Prostate gland (tissue), 2 donors: Measurements from ENCODE around the gene CD200.

Experiments
- POLR2A ChIP-seq: fragments of 450-650 bp; IDR thresholded peaks from one replicate; pipeline ENCODE4 v1.6.1; 2016; ENCODE audit warnings: antibody characterized with exemption, mild to moderate bottlenecking
- POLR2AphosphoS5 ChIP-seq: sonication (generic); formaldehyde crosslinking; IDR thresholded peaks from one replicate; pipeline ENCODE4 v1.6.1; 2017; ENCODE audit warnings: antibody characterized with exemption
- TF ChIP-seq, protein P1 (sequence below), 4 experiments: fragments of 200-600 bp in 2 of 4; fragments of 450-650 bp in 2 of 4; sonication (generic) in 2 of 4; IDR thresholded peaks; 1 replicate in 3 of 4; 2 replicates in 1 of 4; pipeline ENCODE4 v1.5.1; 2016 to 2019; ENCODE audit warnings: antibody characterized with exemption in 4 of 4, mild to moderate bottlenecking in 2 of 4, moderate library complexity in 2 of 4

DNA sequence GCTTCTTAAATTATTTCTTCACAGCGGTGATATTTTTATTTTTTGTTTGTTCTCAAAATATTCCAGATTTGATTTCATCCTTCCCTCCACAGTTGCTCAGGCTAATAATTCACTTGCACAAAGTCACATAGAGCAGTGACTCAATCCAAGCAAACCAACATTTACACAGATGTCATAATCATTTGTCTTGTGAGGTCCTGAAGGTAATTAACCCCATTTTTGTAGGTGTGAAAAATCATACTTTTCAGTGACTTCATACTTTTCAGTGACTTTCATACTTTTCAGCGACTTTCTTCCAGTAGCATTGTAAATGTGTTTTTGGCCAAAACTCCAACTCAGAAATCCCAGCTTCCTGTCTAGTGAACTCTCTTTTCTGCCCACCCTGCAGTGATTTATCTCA lies 32.1 kb downstream of the CD200 start:
- TF ChIP-seq, protein P1, sequence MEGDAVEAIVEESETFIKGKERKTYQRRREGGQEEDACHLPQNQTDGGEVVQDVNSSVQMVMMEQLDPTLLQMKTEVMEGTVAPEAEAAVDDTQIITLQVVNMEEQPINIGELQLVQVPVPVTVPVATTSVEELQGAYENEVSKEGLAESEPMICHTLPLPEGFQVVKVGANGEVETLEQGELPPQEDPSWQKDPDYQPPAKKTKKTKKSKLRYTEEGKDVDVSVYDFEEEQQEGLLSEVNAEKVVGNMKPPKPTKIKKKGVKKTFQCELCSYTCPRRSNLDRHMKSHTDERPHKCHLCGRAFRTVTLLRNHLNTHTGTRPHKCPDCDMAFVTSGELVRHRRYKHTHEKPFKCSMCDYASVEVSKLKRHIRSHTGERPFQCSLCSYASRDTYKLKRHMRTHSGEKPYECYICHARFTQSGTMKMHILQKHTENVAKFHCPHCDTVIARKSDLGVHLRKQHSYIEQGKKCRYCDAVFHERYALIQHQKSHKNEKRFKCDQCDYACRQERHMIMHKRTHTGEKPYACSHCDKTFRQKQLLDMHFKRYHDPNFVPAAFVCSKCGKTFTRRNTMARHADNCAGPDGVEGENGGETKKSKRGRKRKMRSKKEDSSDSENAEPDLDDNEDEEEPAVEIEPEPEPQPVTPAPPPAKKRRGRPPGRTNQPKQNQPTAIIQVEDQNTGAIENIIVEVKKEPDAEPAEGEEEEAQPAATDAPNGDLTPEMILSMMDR (IDR thresholded peaks at IDR 0.05), result no peak
- TF ChIP-seq POLR2AphosphoS5, result no peak
- TF ChIP-seq POLR2A, result no peak
